HT1080 (cell line): ENCODE measurements around the gene RFESD. TPM values are rescaled to one million over a fixed set of nuclear protein-coding genes. Genes with fewer than 3 reads are reported as not detected.

Experiments
- DNase-seq: peaks from one replicate; pipeline ENCODE4 v3.0.0-alpha.2; 2015; ENCODE audit warnings: low read depth
- total RNA-seq: library from RNA; depleted of rRNA; stranded (reverse); fragments of >200 nt; shearing (Covaris generic); gene quantifications from 2 replicates; pipeline ENCODE4 v1.2.3, GENCODE V29; 2014; rRNA removed

RFESD gene
- total RNA-seq, 1 experiment from 2014 or later: 4.0 TPM

GRCh38 chr5:95707055-95707454, 60.5 kb downstream of the RFESD start:
- no peak for DNase-seq

Other genes starting within 250 kb of the RFESD start
- 43.0 and 49.4 TPM in 2 replicates for gene SKIC3, start 91.8 kb upstream of the RFESD start, total RNA-seq
- gene ARSK, start 91.7 kb upstream of the RFESD start, total RNA-seq: 7.0 and 9.2 TPM in 2 replicates
- gene GPR150, start 26.7 kb upstream of the RFESD start, total RNA-seq: not detected in 2 replicates
- gene SPATA9, start 36.2 kb downstream of the RFESD start, total RNA-seq: not detected in 2 replicates
- gene RHOBTB3, start 84.6 kb downstream of the RFESD start, total RNA-seq: 51.4 and 53.6 TPM in 2 replicates
- 37.5 and 46.3 TPM in 2 replicates for gene GLRX, start 175.9 kb downstream of the RFESD start, total RNA-seq